SJCRH30 (cell line): ENCODE data around the gene ANKS1A. TPM values are rescaled to one million over a fixed set of nuclear protein-coding genes. Genes with fewer than 3 reads are reported as not detected.

Experiments
- DNase-seq, 2 experiments: peaks; one replicate each; pipeline ENCODE4 v3.0.0-alpha.2; 2015 to 2020
- H3K27ac ChIP-seq: fragments of 250-450 bp; sonication (Bioruptor Pico); 2 replicates; pipeline ENCODE4 v1.5.1; 2020; ENCODE audit warnings: mild to moderate bottlenecking, moderate library complexity
- H3K27me3 ChIP-seq: fragments of 250-450 bp; sonication (Bioruptor Pico); 2 replicates; pipeline ENCODE4 v1.5.1; 2020; ENCODE audit warnings: mild to moderate bottlenecking, moderate library complexity
- H3K36me3 ChIP-seq: fragments of 250-450 bp; sonication (Bioruptor Pico); 2 replicates; pipeline ENCODE4 v1.5.1; 2020; ENCODE audit warnings: mild to moderate bottlenecking, moderate library complexity
- H3K4me1 ChIP-seq: fragments of 250-450 bp; sonication (Bioruptor Pico); 2 replicates; pipeline ENCODE4 v1.5.1; 2020; ENCODE audit warnings: mild to moderate bottlenecking, moderate library complexity
- H3K4me3 ChIP-seq: fragments of 250-450 bp; sonication (Bioruptor Pico); 2 replicates; pipeline ENCODE4 v1.5.1; 2020; ENCODE audit warnings: mild to moderate bottlenecking, moderate library complexity
- H3K9me3 ChIP-seq: fragments of 250-450 bp; sonication (Bioruptor Pico); replicated peaks from 2 replicates; pipeline ENCODE4 v1.5.1; 2020; ENCODE audit warnings: mild to moderate bottlenecking, moderate library complexity
- total RNA-seq: library from RNA; depleted of rRNA; stranded (reverse); fragments of >200 nt; shearing (Covaris generic); gene quantifications from 2 replicates; pipeline ENCODE4 v1.2.3, GENCODE V29; 2014

The ANKS1A gene
- total RNA-seq, 1 experiment from 2014 or later, result 18.2 TPM

- peak; percentile 73 to 75 for DNase-seq
- Histone ChIP-seq H3K4me3 (peak overlapping the region; percentile 60), H3K4me1 (peaks cover 43% of the 10 kb centered on the region)
These were observed 128.5 kb downstream of the ANKS1A start for GRCh38 chr6:35017411-35018181.

GRCh38 chr6:35018182-35018519 is 129.1 kb downstream of the ANKS1A start:
- Histone ChIP-seq H3K9me3 (no peaks in the 10 kb centered on the region), H3K27ac (peak overlapping the region; percentile 80), H3K4me3 (peak overlapping the region; percentile 60), H3K4me1 (peaks cover 41% of the 10 kb centered on the region), H3K27me3 (no peaks in the 10 kb centered on the region), H3K36me3 (peaks cover 11% of the 10 kb centered on the region; the same call in 1 of the 2 replicates)
- DNase-seq, result no peak

More at GRCh38 chr6:35017411-35018181, 128.5 kb downstream of the ANKS1A start:
- no peaks in the 10 kb centered on the region for H3K9me3 ChIP-seq
- H3K27me3 ChIP-seq, result no peaks in the 10 kb centered on the region
- peak overlapping the region; percentile 80 for H3K27ac ChIP-seq
- peaks cover 9% of the 10 kb centered on the region; the same call in 1 of the 2 replicates for H3K36me3 ChIP-seq

DNA sequence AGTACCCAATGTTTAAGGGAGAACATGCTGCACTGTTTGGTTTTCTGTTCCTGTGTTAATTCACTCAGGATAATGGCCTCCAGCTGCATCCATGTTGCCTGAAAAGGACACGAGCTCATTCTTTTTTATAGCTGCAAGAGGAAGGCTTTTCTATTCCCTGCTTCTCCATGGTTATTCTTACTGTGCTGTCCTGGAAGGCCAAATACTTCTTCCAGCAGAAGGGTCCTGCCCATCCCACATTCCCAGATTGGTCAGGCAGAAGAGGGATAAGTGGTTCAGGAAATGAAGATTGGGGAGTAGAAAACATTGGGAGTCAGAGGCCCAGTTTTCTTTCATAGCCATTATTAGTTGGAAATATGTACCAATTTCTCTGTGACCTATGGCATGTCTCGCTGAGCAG is 129.7 kb downstream of the ANKS1A start:
- Histone ChIP-seq H3K36me3 (peaks cover 12% of the 10 kb centered on the region; the same call in 1 of the 2 replicates), H3K4me1 (peaks cover 45% of the 10 kb centered on the region), H3K4me3 (peak overlapping the region; percentile 60), H3K27ac (no peak overlapping the region; the same call in 1 of the 2 replicates), H3K27me3 (no peaks in the 10 kb centered on the region), H3K9me3 (no peaks in the 10 kb centered on the region)
- DNase-seq, result no peak

- no peaks in the 10 kb centered on the region for H3K27me3 ChIP-seq
- DNase-seq, result no peak
- H3K36me3 ChIP-seq, result peaks cover 12% of the 10 kb centered on the region; the same call in 1 of the 2 replicates
- H3K4me1 ChIP-seq, result peaks cover 45% of the 10 kb centered on the region
- no peak overlapping the region for H3K27ac ChIP-seq
- peak overlapping the region; percentile 60 for H3K4me3 ChIP-seq
- no peaks in the 10 kb centered on the region for H3K9me3 ChIP-seq
These were observed 130.1 kb downstream of the ANKS1A start for GRCh38 chr6:35019171-35019570.

DNA sequence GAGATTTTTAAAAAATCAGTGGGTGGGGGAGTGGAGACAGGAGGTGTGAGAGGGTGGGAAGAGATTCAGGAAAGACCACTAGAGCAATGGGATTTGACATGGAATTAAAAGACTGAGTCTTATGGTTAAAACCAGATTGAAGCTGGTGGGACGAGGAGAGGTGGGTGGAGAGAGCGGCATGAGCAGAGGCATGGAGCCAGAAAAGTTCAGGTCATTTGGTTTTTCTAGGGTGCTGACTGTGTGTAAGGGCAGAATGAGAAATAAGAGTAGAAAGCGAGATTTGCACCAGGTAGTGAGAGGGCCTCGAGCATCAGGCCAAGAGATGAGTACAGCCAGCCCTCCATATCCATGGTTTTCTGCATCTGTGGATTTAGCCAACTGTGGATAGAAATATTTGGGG is 130.8 kb downstream of the ANKS1A start:
- peaks cover 12% of the 10 kb centered on the region; the same call in 1 of the 2 replicates for H3K36me3 ChIP-seq
- no peak overlapping the region for H3K27ac ChIP-seq
- H3K4me3 ChIP-seq, result no peak overlapping the region
- peaks cover 45% of the 10 kb centered on the region for H3K4me1 ChIP-seq
- DNase-seq, result no peak
- no peaks in the 10 kb centered on the region for H3K9me3 ChIP-seq
- H3K27me3 ChIP-seq, result no peaks in the 10 kb centered on the region

DNA sequence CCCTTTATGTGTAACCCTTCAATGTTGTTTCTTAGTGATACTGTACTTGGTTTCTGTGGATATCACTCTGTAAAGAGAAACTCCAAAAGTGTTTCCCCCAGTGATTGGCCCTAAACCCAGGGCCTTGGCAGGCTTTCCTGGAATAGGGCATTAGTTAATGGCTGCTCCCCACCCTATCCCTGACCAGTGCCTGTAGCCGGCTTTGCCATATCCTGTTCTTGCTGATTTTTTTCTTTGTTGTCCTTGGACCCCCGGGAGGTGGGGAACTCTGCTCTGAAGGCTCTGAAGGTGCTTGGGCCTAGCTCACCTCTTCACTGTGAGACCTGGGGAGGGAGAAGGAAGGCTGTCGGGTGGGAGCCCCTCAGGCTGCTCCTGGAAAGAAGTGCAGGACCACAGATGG is 131.9 kb downstream of the ANKS1A start:
- Histone ChIP-seq H3K36me3 (peaks cover 12% of the 10 kb centered on the region; the same call in 1 of the 2 replicates), H3K9me3 (no peaks in the 10 kb centered on the region), H3K4me3 (no peak overlapping the region), H3K4me1 (peaks cover 40% of the 10 kb centered on the region), H3K27ac (no peak overlapping the region), H3K27me3 (no peaks in the 10 kb centered on the region)
- DNase-seq, result no peak

- H3K9me3 ChIP-seq, result no peaks in the 10 kb centered on the region
- H3K36me3 ChIP-seq, result peaks cover 17% of the 10 kb centered on the region
- H3K4me1 ChIP-seq, result peaks cover 36% of the 10 kb centered on the region
- H3K4me3 ChIP-seq, result no peak overlapping the region
- DNase-seq, result no peak
- no peaks in the 10 kb centered on the region for H3K27me3 ChIP-seq
- no peak overlapping the region for H3K27ac ChIP-seq
These were observed 134.3 kb downstream of the ANKS1A start for GRCh38 chr6:35023091-35024000.

DNA sequence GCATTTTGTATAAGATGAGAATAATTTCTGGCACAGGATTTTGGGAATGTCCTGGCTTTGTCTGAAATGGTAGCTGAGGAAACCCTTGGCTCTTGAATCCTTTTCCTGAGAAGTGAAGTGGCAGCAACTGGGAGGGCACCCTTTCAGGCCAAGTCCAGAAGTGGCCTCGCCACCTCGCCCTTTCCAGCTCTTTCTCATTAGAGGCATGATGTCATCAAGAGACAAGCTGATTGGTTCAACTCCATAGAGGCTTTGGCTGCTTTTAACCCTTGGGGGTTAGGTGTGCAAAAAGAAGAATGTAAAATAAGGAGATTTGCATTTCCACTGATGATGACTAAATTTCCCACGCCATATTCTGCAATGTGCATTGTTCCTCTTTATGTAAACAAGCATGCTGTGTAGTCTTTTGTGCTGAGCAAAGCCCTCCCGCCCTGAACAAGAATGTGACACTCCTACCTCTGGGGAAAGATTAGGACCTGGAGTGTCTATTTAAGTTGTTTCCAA is 135.5 kb downstream of the ANKS1A start:
- H3K36me3 ChIP-seq, result peaks cover 13% of the 10 kb centered on the region
- DNase-seq, result peak; percentile 72 to 84
- H3K4me3 ChIP-seq, result no peak overlapping the region
- peaks cover 25% of the 10 kb centered on the region for H3K4me1 ChIP-seq
- peak overlapping the region; percentile 11; the same call in 1 of the 2 replicates for H3K27ac ChIP-seq
- H3K9me3 ChIP-seq, result no peaks in the 10 kb centered on the region
- H3K27me3 ChIP-seq, result no peaks in the 10 kb centered on the region

DNA sequence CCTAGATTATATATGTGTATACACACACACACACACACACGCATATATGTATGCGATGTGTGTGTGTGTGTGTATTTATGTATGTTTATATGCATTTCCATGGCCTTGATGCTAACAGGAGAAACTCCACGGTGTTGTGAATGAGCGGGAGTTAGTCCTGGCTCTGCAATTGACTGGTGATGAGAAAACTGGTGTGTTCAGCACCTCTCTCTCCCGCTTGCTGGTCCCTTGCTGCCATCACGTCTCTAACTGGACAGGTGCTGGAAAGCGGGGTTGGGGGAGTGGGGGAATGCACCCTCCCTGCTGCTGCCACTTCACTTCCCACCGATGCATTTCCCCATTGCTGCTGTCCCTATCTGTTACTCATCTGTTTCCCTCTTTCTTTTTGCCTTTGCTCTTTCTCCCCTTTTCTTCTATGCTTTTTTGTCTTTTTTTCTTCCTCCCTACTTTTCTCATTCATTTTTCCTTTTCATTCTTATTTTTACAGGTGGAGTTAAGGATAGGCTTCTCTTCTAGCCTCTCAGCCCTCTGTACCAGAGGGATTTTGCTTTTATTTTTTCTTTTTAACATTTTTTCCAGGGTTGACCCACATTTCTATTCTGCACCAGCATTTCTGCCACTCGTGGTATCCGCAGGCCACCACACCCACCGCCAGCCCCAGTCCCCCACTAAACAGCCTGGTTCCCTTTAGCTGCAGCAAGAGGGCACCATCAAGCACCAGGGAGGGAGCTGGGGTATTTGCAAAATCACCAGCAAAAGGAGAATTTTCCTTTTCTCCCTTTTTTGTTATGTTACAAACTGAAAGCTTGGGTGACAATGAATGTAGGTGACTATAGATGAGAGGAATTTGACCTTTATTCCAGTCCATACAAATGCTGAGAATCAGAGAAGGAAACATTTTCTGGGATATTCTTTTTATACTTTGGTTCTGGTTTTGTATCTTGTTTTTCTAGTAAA is 136.5 kb downstream of the ANKS1A start:
- no peak for DNase-seq

GRCh38 chr6:35026434-35027222 is 137.6 kb downstream of the ANKS1A start:
- no peaks in the 10 kb centered on the region for H3K27me3 ChIP-seq
- H3K27ac ChIP-seq, result no peak overlapping the region
- no peak for DNase-seq
- H3K4me3 ChIP-seq, result no peak overlapping the region
- H3K4me1 ChIP-seq, result peaks cover 24% of the 10 kb centered on the region
- no peaks in the 10 kb centered on the region for H3K9me3 ChIP-seq
- peaks cover 23% of the 10 kb centered on the region for H3K36me3 ChIP-seq

More for the DNA sequence above, 136.5 kb downstream of the ANKS1A start:
- peaks cover 20% of the 10 kb centered on the region for H3K36me3 ChIP-seq
- no peaks in the 10 kb centered on the region for H3K27me3 ChIP-seq
- H3K9me3 ChIP-seq, result no peaks in the 10 kb centered on the region
- no peak overlapping the region for H3K4me3 ChIP-seq
- H3K27ac ChIP-seq, result no peak overlapping the region
- peaks cover 24% of the 10 kb centered on the region for H3K4me1 ChIP-seq

GRCh38 chr6:35027807-35028206 is 138.8 kb downstream of the ANKS1A start:
- Histone ChIP-seq H3K27ac (no peak overlapping the region), H3K4me3 (no peak overlapping the region), H3K4me1 (peaks cover 24% of the 10 kb centered on the region), H3K27me3 (no peaks in the 10 kb centered on the region), H3K36me3 (peaks cover 17% of the 10 kb centered on the region), H3K9me3 (no peaks in the 10 kb centered on the region)
- no peak for DNase-seq

DNA sequence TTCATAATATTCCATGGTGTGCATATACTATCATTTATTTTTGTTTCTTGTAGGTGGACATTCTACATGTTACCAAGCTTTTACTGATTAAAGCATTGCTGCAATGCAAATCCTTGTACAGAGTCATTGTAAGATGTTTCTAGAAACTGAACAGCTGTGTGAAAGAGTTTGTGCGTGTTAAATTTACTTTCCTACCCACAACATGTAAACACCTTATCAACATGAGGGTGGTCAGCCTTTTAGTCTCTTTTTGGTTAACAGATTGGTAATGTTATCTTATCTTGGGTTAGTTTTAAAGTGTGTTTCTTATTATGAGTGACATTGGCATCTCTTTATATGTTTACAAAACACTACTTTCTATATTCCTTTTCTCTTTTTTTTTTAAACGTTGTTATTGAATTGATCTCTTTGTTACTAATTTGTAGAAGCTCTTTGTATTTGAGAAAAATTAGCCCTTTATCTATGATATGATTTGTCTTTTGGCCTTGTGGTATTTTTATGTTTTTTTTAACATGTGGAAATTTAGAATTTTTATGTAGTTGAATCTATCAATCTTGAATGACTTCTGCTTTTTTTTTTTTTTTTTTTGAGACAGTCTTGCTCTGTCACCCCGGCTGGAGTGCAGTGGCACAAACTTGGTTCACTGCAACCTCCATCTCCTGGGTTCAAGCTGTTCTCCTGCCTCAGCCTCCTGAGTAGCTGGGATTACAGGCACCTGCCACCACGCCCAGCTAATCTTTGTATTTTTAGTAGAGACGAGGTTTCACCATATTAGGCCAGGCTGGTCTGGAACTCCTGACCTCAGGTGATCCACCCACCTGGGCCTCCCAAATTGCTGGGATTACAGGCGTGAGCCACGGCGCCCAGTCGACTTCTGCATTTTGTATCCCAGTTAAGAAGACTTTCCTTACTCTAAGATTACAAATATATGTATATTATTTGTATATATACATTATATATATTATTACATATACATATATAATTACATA is 140.0 kb downstream of the ANKS1A start:
- no peaks in the 10 kb centered on the region for H3K27me3 ChIP-seq
- H3K4me1 ChIP-seq, result peaks cover 14% of the 10 kb centered on the region
- no peaks in the 10 kb centered on the region for H3K9me3 ChIP-seq
- H3K4me3 ChIP-seq, result no peak overlapping the region
- H3K36me3 ChIP-seq, result peaks cover 15% of the 10 kb centered on the region
- DNase-seq, result no peak
- H3K27ac ChIP-seq, result no peak overlapping the region
